Superior temporal gyrus (tissue), 1 donor: ENCODE data around the gene BRI3.
A peak's percentile ranks its signal among the peaks of the same experiment; 100 is the strongest.

Experiments
- DNase-seq: peaks from one replicate; pipeline ENCODE4 v3.0.0-alpha.2; 2016; ENCODE audit errors: extremely low spot score

The BRI3 gene, protein sequence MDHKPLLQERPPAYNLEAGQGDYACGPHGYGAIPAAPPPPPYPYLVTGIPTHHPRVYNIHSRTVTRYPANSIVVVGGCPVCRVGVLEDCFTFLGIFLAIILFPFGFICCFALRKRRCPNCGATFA

GRCh38 chr7:98280791-98281756, at the start of gene BRI3:
TSS of gene BRI3 (plus strand) at chr7:98281686. CDS start at chr7:98281796, 110 bp downstream.
- DNase-seq = peak; percentile 77

- no peak for DNase-seq
Measured at GRCh38 chr7:98232263-98232585, 49.3 kb upstream of the BRI3 start.

- no peak for DNase-seq
Measured at GRCh38 chr7:98232799-98233198, 48.7 kb upstream of the BRI3 start.

DNA sequence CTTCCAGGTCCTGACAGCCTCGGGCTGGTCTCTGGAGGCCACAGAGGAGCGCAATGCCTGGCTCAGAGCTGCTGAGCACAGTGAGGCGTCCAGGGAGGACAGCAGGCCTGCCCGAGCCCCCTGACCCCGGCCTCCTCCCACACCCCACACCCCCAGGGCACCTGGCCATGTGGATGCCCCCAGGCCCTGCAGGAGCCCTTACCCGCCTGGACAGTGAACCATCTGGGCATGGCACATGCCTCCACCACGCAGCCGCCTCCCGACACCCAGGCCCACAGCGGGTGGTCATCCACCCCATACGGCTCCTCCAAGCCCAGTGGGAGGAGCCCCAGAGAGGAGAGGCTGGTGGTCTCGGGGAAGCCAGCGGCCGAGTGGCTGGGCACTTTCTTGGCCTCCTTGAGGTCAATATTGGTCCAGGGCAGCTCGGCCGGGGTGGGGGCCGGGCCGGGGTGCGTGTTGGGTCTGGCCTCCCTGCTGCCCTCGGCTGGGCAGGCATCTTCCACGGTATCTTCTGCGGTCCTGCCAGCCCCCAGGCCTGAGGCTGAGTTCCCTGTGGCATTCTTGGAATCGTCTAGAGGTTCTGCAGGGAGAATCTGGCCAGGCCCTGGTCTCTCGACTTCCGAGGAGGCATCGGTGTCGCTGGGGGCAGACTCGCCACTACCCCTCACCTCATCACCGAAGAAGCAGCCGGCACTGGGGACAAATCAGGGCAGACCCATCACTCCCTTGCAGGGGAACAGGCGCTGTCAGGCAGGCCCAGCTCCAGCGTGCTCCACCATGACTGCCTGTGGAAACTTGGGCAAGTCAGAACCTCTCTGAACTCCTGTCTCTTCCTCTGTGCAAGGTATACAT, 48.0 kb upstream of the BRI3 start:
- DNase-seq = no peak

DNA sequence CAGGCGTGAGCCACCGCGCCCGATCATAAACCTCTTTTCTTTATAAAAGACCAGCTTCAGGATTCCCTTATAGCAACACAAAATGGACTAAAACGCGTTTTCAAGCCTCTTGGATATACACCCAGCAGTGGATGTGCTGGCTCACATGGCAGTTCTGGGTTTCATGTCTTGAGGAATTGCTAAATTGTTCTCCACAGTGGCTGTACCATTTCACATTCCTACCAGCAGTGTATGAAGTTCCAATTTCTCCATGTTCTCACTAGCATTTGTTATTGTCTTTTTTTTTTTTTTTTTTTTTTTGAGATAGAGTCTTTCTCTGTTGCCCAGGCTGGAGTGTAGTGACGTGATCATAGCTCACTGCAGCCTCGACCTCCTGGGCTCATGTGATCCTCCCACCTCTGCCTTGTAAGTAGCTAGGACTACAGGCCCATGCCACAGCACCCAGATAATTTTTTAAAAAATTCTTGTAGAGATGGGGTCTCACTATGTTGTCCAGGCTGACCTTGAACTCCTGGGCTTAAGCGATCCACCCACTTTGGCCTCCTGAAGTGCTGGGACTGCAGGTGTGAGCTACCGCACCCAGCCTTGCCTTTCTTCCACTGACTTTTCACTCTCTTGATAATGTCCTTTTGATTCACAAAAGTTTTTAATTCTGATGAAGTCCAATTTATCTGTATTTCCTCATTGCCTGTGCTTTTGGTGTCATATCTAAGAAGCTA, 46.9 kb upstream of the BRI3 start:
- no peak for DNase-seq

DNA sequence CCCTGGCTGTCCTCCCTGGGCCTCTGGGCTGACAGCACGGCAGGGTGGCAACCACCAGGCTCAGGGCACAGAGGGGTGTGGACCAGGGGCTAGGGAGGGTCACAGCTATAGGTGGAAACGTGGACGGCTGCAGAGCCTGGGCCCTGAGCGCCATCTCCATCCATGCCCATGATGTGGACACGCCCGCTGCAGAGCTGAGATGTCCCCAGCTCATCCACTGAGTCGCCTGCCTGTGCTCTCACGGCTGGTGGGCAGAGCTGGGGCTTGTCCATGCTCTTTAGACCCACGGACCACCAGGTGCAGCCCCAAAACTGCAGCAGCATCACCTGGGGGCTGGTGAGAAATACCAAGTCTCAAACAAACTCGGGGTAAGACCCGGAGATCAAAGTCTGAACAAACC, 45.6 kb upstream of the BRI3 start:
- DNase-seq = no peak

- DNase-seq = no peak
Measured at GRCh38 chr7:98236355-98237185, 44.9 kb upstream of the BRI3 start.

DNA sequence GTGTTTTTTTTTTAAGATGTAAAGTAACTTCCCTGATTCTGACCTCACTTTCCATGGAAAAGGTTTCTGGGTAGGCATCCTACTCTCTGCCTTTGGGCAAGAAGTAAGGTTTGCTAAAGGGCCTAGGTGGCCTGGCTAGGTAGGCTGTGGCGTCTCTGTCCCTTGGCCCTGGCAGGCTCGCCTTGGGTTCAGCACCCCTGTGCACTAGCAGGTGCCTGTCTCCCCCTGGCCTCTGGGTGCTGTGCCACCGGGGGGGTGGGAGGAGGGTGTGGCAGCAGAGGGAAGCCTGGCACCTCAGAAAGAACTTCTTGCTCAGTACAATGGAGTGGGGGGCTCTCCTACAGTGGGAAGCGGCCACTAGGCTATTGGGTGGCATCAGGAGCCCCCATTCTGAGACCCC, 43.4 kb upstream of the BRI3 start:
- no peak for DNase-seq

DNA sequence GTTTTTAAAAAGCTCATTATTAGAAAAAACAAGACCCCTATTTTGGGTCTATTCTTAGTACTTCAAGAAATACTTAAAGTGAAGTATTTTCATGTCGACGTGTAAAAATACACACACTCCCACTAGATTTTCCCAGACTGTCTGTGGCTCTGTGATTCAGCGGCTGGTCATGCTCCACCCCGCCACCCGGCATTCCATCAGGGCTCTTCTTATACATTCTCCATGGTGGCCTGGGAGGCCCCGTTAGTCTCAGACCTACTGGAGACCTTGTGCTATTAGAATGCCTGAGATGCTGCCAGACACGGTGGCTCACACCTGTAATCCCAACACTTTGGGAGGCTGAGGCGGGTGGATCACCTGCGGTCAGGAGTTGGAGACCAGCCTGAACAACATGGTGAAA, 42.5 kb upstream of the BRI3 start:
- no peak for DNase-seq

- peak; percentile 45 for DNase-seq
Measured at GRCh38 chr7:98240961-98241673, 40.4 kb upstream of the BRI3 start.

DNA sequence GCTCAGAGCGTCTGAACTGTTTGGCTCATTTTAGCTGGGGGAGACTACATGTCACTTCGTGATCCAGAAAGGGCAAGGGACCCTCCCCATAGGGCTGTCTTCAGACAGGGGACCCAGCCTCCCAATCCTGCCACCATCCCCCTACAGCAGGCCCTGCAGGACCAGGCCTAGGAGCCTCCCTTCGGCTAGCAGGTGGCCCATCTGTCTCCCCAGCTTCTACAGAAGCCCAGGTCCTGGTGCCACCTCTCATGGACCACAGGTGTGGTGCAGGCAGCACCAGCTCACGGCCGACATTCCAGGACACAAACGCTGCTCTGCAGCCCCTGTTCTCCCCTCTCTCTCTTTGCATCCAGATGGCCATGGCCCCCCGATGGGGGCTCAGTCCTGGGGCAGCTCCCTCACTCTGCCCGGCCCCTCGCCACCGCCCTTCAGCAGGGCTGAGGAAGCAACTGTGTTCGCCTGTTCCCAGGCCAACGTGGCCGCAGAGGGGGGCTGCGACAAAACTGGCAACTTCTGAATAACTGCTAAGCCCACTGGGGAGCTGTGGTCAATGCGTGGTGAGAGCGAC, 39.7 kb upstream of the BRI3 start:
- DNase-seq = no peak

- no peak for DNase-seq
Measured at GRCh38 chr7:98242342-98242741, 39.1 kb upstream of the BRI3 start.

DNA sequence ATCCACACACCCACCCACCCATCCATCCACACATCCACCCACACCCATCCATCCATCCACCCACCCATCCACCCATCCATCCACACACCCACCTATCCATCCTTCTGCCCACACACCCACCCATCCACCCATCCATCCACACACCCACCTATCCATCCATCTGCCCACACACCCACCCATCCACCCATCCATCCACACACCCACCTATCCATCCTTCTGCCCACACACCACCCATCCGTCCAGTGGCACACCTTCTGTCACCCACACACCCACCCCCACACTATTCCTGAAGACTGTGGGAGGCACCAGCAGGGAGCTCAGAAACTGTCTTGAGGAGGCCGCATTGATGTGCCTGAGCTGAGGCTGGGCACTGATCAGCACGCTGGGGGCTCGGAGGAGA, 38.6 kb upstream of the BRI3 start:
- DNase-seq = no peak

- no peak for DNase-seq
Measured at GRCh38 chr7:98244871-98245270, 36.6 kb upstream of the BRI3 start.

- DNase-seq = no peak
Measured at GRCh38 chr7:98248156-98248555, 33.3 kb upstream of the BRI3 start.

GRCh38 chr7:98249106-98249505, 32.4 kb upstream of the BRI3 start:
- DNase-seq = no peak

DNA sequence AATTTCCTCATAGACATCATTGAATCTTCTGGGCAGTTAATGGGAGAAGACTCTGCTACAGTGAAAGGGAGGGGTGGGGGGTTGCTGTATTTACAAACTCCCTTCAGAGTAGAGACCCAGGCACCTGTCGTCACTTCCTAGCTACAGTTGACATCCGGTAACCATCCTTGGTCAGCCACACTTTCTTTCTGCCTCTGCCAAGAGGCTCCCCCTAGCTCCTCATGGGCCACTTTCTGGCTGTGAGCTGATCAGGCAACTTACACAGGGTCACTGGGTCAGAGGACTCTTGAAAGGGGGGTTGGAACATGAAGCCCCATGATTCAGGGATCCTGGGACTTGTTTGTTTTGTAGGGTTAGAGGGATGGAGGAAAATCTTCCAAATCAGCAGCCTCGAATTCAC, 30.7 kb upstream of the BRI3 start:
- no peak for DNase-seq

DNA sequence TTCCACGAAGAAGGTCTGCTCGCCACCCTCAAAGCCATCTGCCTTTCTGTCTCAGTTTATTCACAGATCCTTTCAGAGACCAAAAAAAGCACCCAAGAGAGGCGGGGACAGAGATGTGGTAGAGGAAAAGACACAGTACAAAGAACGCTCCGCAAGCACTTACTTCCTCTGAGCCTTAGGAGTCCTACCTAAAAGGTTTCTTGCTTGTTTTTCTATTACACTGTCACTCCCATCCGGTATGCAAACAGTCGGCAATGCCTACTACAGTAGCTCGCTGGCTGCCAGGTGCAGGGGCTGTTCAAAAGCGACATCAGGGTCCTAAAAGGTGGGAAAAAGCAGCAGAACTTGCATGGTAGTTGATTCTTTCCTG, 30.3 kb upstream of the BRI3 start:
- DNase-seq = peak; percentile 12

- DNase-seq = peak; percentile 95
Measured at GRCh38 chr7:98251601-98252424, 29.7 kb upstream of the BRI3 start, which contains the start of gene TECPR1. TSS of gene TECPR1 (minus strand) at chr7:98252232. CDS start at chr7:98246146, 6,086 bp downstream.
